K562 (cell line): ENCODE data around the gene CHRM4. TPM values are rescaled to one million over a fixed set of nuclear protein-coding genes. Genes with fewer than 3 reads are reported as not detected.
A peak's percentile ranks its signal among the peaks of the same experiment; 100 is the strongest.

Experiments used
- ARID1B ChIP-seq: fragments of 450-650 bp; IDR thresholded peaks from 2 replicates; pipeline ENCODE4 v1.6.1; 2016; ENCODE audit warnings: antibody characterized with exemption, mild to moderate bottlenecking, inconsistent platforms
- ARNT ChIP-seq, 2 experiments: fragments of 450-650 bp; IDR thresholded peaks; 2 replicates each; pipeline ENCODE4 v1.6.1; 2016; ENCODE audit warnings: mild to moderate bottlenecking in 1 of 2
- ATF7 ChIP-seq: fragments of 450-650 bp; IDR thresholded peaks from 2 replicates; pipeline ENCODE4 v1.7.1; 2014; ENCODE audit warnings: mild to moderate bottlenecking, moderate library complexity
- CHD1 ChIP-seq: fragments of 200-600 bp; sonication (generic); IDR thresholded peaks from one replicate; pipeline ENCODE4 v1.6.1; 2012; ENCODE audit warnings: mild to moderate bottlenecking, moderate library complexity, low read length, inconsistent platforms
- CTBP1 ChIP-seq: fragments of 450-650 bp; IDR thresholded peaks from 2 replicates; pipeline ENCODE4 v1.6.1; 2016; ENCODE audit warnings: borderline replicate concordance
- FIP1L1 ChIP-seq: fragments of 200-400 bp; formaldehyde crosslinking; IDR thresholded peaks from 2 replicates; pipeline ENCODE4 v1.6.1; 2018; ENCODE audit warnings: mild to moderate bottlenecking, low read depth, low read length; ENCODE audit not compliant: poor library complexity, severe bottlenecking
- GATAD2A ChIP-seq: fragments of 450-650 bp; IDR thresholded peaks from 2 replicates; pipeline ENCODE4 v1.6.1; 2017
- IRF2 ChIP-seq: sonication (generic); formaldehyde crosslinking; IDR thresholded peaks from 2 replicates; pipeline ENCODE4 v1.8.1; 2022; ENCODE audit warnings: mild to moderate bottlenecking, missing genetic modification reagents
- NBN ChIP-seq: fragments of 450-650 bp; IDR thresholded peaks from 2 replicates; pipeline ENCODE4 v1.6.1; 2016; ENCODE audit warnings: low read depth, mild to moderate bottlenecking
- POLR2AphosphoS2 ChIP-seq: IDR thresholded peaks from 2 replicates; pipeline ENCODE4 v1.6.1; 2012; ENCODE audit warnings: low read length, improper control_type of control experiment
- RHOXF2B ChIP-seq: fragments of 250-450 bp; sonication (Bioruptor Pico); conservative IDR thresholded peaks from 2 replicates; pipeline ENCODE4 v1.5.1; 2021
- SREBF1 ChIP-seq: fragments of 150-350 bp; IDR thresholded peaks from 2 replicates; pipeline ENCODE4 v1.6.1; 2014; ENCODE audit warnings: antibody characterized with exemption, low read depth, low read length, borderline replicate concordance
- ZKSCAN1 ChIP-seq: fragments of 150-350 bp; IDR thresholded peaks from 2 replicates; pipeline ENCODE4 v1.6.1; 2016; ENCODE audit warnings: low read depth, low read length
- ZNF197 ChIP-seq: fragments of 200-800 bp; sonication (Bioruptor generic); IDR thresholded peaks from 2 replicates; pipeline ENCODE4 v1.6.1; 2016; ENCODE audit warnings: low read depth, missing genetic modification characterization, missing compliant biosample characterization
- ZNF24 ChIP-seq: fragments of 450-650 bp; IDR thresholded peaks from 2 replicates; pipeline ENCODE4 v1.6.1; 2016
- ZNF263 ChIP-seq: sonication (generic); formaldehyde crosslinking; IDR thresholded peaks from 2 replicates; pipeline ENCODE4 v1.8.0; 2022; ENCODE audit warnings: mild to moderate bottlenecking, missing genetic modification reagents, borderline replicate concordance
- ZNF586 ChIP-seq: fragments of 450-650 bp; formaldehyde crosslinking; conservative IDR thresholded peaks from 2 replicates; pipeline ENCODE4 v1.4.0; 2020; ENCODE audit warnings: mild to moderate bottlenecking, moderate library complexity
- ZNF707 ChIP-seq: fragments of 250-450 bp; sonication (Bioruptor Pico); conservative IDR thresholded peaks from 2 replicates; pipeline ENCODE4 v1.8.0; 2022; ENCODE audit warnings: inconsistent platforms, mild to moderate bottlenecking, moderate library complexity
- ZNF77 ChIP-seq: fragments of 250-450 bp; sonication (Bioruptor Pico); IDR thresholded peaks from 2 replicates; pipeline ENCODE4 v1.5.0; 2020
- polyA plus RNA-seq, 8 experiments: library from polyadenylated mRNA; depleted of rRNA in 4 of 8; stranded (reverse) in 5 of 8; unstranded in 3 of 8; fragments of >200 nt; fragmentation: Nextera tagmentation in 2 of 8; fragmentation: Illumina TruSeq in 1 of 8; extraction: Ambion mirVana in 2 of 8; extraction: Trizol in 1 of 8; gene quantifications; 2 replicates each; pipeline versions ENCODE4 v1.2.1 to v1.2.3, GENCODE V29; 2011 to 2014; ENCODE audit warnings: inconsistent platforms in 1 of 8, missing spikeins in 1 of 8
- total RNA-seq, 7 experiments: library from RNA; depleted of rRNA in 6 of 7; stranded (reverse); fragments of >200 nt in 6 of 7; fragmentation: Illumina TruSeq in 2 of 7; extraction: Trizol in 2 of 7; gene quantifications; 2 replicates each; pipeline versions ENCODE4 v1.2.1 to v1.2.3, GENCODE V29; 2011 to 2021; ENCODE audit warnings: low replicate concordance in 1 of 7
- TF ChIP-seq, protein P1 (sequence below): sonication (generic); formaldehyde crosslinking; IDR thresholded peaks from 2 replicates; pipeline ENCODE4 v1.9.0; 2022; ENCODE audit warnings: mild to moderate bottlenecking, missing genetic modification reagents
- TF ChIP-seq, protein P2 (sequence below): sonication (generic); formaldehyde crosslinking; IDR thresholded peaks from 2 replicates; pipeline ENCODE4 v1.8.0; 2022; ENCODE audit warnings: missing genetic modification reagents, mild to moderate bottlenecking, borderline replicate concordance
- TF ChIP-seq, protein P3 (sequence below): fragments of 450-650 bp; IDR thresholded peaks from 2 replicates; pipeline ENCODE4 v1.6.1; 2018; ENCODE audit warnings: mild to moderate bottlenecking, low read depth; ENCODE audit not compliant: partially characterized antibody
- TF ChIP-seq, protein P4 (sequence below), 2 experiments: fragments of 450-650 bp in 1 of 2; sonication (generic) in 1 of 2; formaldehyde crosslinking in 1 of 2; IDR thresholded peaks in 1 of 2; conservative IDR thresholded peaks in 1 of 2; 2 replicates each; pipeline versions ENCODE4 v1.6.1 to v1.8.1; 2016 to 2023; ENCODE audit warnings: mild to moderate bottlenecking in 2 of 2, moderate library complexity in 2 of 2, inconsistent platforms in 1 of 2, missing genetic modification reagents in 1 of 2
- TF ChIP-seq, protein P5 (sequence below): fragments of 450-650 bp; IDR thresholded peaks from 2 replicates; pipeline ENCODE4 v1.6.1; 2016; ENCODE audit warnings: antibody characterized with exemption

CHRM4 gene
- total and polyA plus RNA-seq, 9 of the 15 experiments (the other 6 are each of a cell fraction or from before 2014, with no cell fraction given) = 0.22 to 1.3 (median 0.40) TPM; not detected in 2

DNA sequence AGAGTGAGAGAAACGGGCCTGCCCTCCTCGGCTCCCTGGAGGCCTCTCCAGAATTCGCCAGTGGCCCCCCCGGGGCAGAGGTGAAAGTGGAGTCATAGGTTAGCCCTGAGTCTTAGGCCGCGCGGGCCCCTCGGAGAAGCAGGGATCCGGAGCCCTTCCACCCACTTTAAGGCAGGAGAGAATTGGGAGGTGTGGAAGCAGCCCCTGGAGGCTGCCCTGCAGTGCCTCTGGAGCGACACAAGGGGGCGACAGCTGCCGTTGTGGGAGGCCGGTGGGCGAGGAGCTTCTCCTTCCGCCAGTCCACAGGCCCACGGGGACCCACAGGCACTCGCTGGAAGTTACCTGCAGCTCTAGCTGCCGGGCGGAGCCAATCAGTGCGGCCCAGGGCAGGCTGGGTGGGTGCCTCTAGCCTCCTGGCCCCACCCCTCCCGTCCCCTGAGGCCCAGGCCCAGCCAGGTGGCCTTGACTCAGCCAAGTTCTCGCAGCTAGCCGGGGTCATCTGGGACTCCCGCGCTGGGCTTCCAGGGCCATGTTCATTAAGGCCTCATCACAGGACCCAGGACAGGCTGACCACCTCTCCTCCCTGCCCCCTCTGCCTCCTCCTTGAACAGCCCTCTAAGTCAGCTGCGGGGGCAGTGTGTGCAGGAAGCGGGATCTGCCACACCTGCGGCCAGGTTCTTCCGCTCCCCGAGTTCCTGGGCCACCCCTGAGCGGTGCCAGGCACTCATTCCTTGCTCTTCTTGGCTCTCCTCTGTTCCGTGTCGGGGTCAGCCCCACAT is 39.3 kb downstream of the CHRM4 start (continued):
- TF ChIP-seq ZNF263 (CRISPR knock-in tag) (no peak; the same call in 1 of the 2 replicates), IRF2 (CRISPR knock-in tag) (no peak), CHD1 (no peak), GATAD2A (no peak), ZNF197 (CRISPR knock-in tag) (no peak), ZNF24 (no peak), ATF7 (0 out of 2 replicates have a peak, but pooled peaks have one; percentile 26), SREBF1 (no peak), ZKSCAN1 (no peak), FIP1L1 (peak; percentile 38), NBN (no peak), CTBP1 (peak; percentile 62; the same call in 1 of the 2 replicates), RHOXF2B (CRISPR knock-in tag) (no peak), ARNT (IDR thresholded peaks at IDR 0.05) (no peak), ZNF707 (CRISPR knock-in tag) (no peak), POLR2AphosphoS2 (no peak), ARID1B (no peak), ZNF77 (CRISPR knock-in tag) (no peak), ZNF586 (CRISPR knock-in tag) (no peak)
- TF ChIP-seq, protein P1, sequence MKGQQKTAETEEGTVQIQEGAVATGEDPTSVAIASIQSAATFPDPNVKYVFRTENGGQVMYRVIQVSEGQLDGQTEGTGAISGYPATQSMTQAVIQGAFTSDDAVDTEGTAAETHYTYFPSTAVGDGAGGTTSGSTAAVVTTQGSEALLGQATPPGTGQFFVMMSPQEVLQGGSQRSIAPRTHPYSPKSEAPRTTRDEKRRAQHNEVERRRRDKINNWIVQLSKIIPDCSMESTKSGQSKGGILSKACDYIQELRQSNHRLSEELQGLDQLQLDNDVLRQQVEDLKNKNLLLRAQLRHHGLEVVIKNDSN (CRISPR knock-in tag) = peak; percentile 36; the same call in 1 of the 2 replicates
- TF ChIP-seq, protein P2, sequence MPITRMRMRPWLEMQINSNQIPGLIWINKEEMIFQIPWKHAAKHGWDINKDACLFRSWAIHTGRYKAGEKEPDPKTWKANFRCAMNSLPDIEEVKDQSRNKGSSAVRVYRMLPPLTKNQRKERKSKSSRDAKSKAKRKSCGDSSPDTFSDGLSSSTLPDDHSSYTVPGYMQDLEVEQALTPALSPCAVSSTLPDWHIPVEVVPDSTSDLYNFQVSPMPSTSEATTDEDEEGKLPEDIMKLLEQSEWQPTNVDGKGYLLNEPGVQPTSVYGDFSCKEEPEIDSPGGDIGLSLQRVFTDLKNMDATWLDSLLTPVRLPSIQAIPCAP (CRISPR knock-in tag) = no peak
- TF ChIP-seq, protein P3, sequence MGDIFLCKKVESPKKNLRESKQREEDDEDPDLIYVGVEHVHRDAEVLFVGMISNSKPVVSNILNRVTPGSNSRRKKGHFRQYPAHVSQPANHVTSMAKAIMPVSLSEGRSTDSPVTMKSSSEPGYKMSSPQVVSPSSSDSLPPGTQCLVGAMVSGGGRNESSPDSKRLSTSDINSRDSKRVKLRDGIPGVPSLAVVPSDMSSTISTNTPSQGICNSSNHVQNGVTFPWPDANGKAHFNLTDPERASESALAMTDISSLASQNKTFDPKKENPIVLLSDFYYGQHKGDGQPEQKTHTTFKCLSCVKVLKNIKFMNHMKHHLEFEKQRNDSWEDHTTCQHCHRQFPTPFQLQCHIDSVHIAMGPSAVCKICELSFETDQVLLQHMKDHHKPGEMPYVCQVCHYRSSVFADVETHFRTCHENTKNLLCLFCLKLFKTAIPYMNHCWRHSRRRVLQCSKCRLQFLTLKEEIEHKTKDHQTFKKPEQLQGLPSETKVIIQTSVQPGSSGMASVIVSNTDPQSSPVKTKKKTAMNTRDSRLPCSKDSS = no peak
- TF ChIP-seq, protein P4, sequence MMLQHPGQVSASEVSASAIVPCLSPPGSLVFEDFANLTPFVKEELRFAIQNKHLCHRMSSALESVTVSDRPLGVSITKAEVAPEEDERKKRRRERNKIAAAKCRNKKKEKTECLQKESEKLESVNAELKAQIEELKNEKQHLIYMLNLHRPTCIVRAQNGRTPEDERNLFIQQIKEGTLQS (IDR thresholded peaks at IDR 0.05) = no peak
- TF ChIP-seq, protein P4 (CRISPR knock-in tag; conservative IDR thresholded peaks at IDR 0.05) = no peak
- TF ChIP-seq, protein P5, sequence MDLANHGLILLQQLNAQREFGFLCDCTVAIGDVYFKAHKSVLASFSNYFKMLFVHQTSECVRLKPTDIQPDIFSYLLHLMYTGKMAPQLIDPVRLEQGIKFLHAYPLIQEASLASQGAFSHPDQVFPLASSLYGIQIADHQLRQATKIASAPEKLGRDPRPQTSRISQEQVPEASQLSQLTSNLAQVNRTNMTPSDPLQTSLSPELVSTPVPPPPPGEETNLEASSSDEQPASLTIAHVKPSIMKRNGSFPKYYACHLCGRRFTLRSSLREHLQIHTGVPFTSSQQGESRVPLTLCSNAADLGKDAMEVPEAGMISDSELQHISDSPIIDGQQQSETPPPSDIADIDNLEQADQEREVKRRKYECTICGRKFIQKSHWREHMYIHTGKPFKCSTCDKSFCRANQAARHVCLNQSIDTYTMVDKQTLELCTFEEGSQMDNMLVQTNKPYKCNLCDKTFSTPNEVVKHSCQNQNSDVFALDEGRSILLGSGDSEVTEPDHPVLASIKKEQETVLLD = 0 out of 2 replicates have a peak, but pooled peaks have one; percentile 48
